GM19468 (cell line): Measurements from ENCODE around the gene KRT17.
"Not testable (repeated sequence)": the region's sequence is repeated elsewhere in the genome, so short reads cannot be mapped to it uniquely, and the experiment has no call there.

ENCODE experiments used
- ATAC-seq: cut with Tn5 transposase; IDR thresholded peaks from one replicate; pipeline ENCODE4 v1.9.1; 2021; ENCODE audit warnings: mild to moderate bottlenecking, moderate library complexity, moderate number of reproducible peaks; ENCODE audit not compliant: unreplicated experiment; ENCODE audit errors: extremely low read depth

The KRT17 gene

DNA sequence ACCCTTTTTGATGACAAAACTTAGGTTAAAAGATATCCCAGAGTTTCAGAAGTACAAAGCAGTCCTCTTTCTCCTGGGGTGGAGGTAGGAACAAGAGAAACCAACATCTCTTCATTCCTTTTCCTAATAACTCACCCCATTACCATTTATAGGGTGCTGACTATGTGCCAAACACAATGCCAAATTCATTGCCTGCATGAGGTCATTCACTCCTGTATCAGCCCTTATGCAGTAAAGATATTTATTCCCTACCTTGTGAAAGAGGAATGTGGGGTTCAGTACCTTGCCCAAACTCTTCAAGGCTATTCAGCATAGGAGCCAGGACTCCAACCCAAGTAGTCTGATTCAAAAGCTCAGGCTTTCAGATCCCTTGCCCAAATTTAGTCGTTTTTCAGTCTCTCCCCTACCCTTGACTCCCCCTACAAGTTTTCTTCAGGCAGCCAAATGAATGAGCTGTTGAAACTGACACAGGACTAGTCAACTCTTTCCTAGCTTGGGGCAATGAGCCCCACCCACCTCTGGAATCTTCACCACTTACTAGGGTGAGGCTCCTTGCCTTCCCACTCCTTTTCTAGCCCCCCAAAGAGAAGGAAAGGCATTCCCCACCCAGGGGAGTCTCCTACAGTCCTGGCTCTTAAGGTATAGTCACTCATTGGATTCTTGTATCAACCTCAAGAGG, 43.5 kb downstream of the KRT17 start:
- ATAC-seq, result no peak

DNA sequence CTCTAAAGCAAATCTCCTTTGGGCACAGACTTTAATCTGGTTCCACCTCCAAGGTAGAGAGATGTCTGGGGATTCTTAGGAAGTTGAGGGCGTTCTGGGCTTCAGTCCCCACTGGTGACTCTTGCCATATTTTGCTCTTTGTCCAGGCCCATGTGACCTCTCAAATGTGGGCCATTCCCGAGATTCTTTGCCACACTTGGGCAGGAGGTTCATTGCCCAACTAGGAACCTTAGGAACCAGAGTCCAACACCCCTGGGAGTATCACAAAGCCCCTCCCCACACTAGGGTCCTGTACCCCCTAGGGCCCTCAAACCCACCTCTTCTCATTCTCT, 44.2 kb downstream of the KRT17 start:
- ATAC-seq, result no peak

DNA sequence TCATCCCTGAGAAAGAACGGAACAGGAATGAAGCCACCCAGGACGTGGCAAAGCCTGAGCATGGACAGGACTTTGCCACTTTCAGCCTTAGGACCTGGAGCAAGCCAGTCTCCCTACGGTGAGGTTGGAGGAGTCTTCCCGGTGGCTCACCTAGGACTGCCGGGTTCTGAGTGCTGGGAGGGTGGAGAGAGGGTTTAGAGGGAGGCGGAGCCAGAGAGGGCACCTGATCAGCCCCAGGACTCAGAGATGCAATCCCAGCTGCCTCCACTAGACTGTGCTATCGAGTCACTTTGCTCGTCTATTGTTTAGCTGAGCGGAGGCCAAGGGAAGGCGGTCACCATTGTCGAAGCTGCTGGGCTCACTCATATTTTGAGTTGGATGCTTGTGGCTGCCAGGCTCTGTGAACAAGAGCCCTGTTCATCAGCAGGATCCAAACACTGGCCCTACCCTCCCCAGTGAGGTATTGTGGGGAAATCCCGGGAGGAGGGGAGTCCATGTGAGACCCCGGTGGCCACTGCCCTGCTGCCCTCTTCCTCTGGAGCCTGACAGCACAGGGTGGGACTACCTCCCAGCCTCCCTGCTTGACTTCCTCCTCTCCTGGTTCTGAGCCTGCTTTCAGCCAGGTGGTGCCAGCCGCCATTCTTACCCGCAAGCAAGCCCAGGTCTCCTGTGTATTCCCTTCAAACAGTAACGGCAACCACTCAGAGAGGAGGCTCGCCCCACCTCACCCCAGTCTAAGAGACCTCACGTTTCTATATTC, 44.7 kb downstream of the KRT17 start:
- ATAC-seq, result no peak

DNA sequence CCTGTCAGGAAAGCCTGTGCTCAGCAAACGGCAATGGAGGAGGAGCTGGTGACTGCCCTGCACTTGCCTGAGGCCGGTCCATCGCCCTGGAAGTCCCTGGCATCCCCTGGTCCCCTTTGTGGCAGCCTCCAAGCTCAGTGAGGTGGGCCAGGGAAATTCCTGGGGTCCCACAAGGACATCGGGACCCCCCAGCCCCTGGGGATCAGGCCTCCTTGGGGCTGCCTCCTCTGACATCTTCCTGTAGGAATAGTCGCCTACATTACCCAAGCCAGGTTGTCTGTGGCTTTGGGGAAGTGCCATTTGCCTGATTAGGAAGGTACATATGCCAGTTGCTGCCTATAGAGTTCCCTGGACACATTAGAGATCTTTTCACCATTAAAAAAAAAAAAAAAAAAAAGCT, 45.4 kb downstream of the KRT17 start:
- no peak for ATAC-seq

DNA sequence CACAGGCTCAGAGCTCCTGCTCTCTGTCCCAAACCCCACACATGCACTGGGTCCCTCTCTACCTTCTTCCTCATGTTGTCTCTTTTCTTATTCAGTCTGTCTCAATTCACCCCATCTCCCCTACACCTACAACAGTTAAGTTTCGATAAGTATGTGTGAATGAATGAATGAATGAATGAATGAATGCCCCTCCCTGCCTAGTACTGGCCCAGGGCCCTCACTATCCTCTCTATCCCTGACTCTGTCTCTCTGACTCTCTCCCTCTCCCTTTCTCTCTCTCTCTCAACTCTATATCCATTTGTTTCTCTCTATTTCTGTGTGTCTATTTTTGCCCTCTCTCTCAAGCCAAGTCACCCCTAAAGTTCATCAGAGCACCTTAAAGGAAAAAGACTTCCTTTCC, 45.8 kb downstream of the KRT17 start:
- no peak for ATAC-seq

DNA sequence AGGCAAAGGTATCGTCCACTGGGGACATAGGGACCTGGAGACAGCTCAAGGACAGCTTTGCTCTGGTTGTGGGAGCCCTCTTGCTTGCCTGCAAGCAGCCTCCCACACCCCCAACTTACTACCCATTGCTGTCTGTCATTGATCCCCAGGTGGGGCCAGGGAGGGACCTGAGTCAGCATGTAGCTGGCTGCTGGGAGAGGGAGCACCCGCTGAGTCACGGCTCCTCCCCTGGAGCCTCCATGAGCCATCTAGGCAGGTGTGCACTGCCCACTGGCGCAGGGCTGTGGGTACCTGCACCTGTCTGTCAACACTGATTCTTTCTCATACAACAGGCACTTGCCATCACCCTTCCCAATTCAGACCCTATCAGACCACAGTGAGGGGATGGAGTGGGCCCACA, 47.6 kb downstream of the KRT17 start:
- not testable (repeated sequence) for ATAC-seq

DNA sequence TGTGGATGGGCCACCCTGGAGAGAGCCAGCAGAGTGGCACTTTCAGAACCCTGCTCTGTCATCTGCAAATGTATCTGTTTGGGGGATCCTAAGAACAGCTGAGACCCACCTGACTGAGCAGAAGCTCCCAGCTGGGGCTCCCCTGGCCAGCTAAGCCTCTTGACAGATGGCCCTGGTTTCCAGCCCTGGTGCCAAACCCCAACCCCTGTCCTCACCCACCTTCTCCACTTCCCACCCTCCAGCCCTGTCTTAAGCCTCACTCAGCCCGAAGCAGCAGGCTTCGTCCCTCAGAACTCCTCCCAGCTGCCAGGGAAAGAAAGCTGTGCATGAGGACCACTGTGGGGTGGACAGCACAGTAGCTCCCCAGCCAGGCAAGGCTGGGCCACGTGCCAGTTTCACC, 49.0 kb downstream of the KRT17 start:
- no peak for ATAC-seq

DNA sequence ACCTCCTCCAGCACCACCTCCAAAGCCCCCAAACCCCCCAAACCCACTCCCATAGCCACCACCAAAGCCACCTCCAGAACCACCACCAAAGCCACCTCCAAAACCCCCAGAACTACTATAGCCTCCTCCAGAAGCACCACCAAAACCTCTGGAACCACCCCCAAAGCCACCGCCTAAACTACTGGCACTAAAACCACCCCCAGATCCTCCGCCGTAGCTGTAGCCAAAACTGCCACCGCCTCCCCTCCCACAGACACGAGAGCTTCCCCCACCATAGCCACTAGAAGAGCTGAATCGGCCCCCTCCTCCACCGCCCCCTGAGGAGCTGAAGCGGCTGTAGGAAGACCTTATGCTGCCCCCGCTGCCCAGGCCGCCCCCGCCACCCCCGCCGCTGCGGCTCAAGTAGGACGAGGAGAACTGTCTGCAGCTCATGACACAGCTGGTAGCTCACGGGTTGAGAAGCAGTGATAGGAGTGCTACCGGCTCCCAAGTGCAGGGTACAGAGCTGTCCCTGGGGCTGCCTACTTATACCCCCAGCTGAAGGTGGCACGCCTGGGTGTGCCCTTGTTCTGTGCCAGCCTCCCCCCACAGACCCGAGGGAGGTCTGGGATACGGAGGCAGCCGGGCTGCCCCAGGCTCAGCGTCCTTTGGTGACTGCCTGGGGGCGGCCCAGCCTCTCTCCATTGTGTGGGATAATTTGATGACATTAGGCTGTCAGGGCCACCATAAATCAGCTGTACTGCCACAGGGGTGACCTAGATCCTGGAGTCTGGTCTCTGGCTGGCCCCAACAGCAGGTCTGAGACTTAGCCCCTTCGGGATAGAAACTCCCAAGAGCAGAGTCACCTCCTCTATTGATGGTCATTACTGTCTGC, 52.6 kb downstream of the KRT17 start, which contains the start of gene KRT9:
TSS of gene KRT9 (minus strand) at position 499 of the 874 bp plus-strand sequence. CDS start at position 432, 67 bp downstream.
- ATAC-seq, result no peak
